ENCODE results near the gene TMEM255B.

- TF ChIP-seq CTCF (IDR thresholded peaks at IDR 0.05): no peak
- no peak for TF ChIP-seq POLR2A (IDR thresholded peaks at IDR 0.05)
- TF ChIP-seq POLR2AphosphoS5 (IDR thresholded peaks at IDR 0.05): no peak
- TF ChIP-seq EP300 (IDR thresholded peaks at IDR 0.05): no peak
Observed at GRCh38 chr13:113804703-113805430, 45.8 kb downstream of the TMEM255B start.

Measured in upper lobe of left lung (tissue), 4 donors.